Esophagus squamous epithelium (tissue), 4 donors: ENCODE data around the gene COL23A1.

Experiments
- CTCF ChIP-seq, 6 experiments: fragments of 450-650 bp in 4 of 6; fragments of 200-600 bp in 2 of 6; sonication (generic) in 2 of 6; IDR thresholded peaks; one replicate each; pipeline ENCODE4 v1.5.1; 2016 to 2019; ENCODE audit warnings: antibody characterized with exemption in 6 of 6, mild to moderate bottlenecking in 4 of 6, moderate library complexity in 4 of 6
- POLR2A ChIP-seq, 4 donors: fragments of 450-650 bp; IDR thresholded peaks; one replicate each; pipeline ENCODE4 v1.6.1; 2017; ENCODE audit warnings: antibody characterized with exemption in 4 of 4, mild to moderate bottlenecking in 4 of 4, moderate library complexity in 3 of 4

DNA sequence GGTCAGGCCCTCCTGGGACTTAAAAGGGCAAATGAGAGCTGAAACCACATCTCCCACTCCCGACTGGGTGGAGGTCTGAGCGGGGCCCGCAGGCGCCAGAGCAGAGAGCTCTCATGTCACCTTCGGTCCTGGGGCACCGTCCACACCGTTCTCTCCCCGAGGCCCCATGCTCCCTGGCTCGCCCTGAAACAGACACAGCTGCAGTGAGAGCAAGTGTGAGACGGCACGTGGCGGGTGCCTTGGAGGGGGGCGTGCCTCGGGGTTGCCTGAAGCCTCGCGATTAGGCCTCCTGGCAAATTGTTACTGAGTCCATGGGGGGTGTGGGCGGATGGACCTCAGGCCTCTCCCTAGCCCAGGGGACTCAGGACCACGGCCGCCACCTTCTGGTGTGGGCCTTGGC, 333.4 kb downstream of the COL23A1 start:
- TF ChIP-seq CTCF (IDR thresholded peaks at IDR 0.05) (no peak), POLR2A (IDR thresholded peaks at IDR 0.05) (no peak)
